ENCODE data around the gene ARIH1. TPM values are rescaled to one million over a fixed set of nuclear protein-coding genes. Genes with fewer than 3 reads are reported as not detected.
"Not testable (repeated sequence)": the region's sequence is repeated elsewhere in the genome, so short reads cannot be mapped to it uniquely, and the experiment has no call there.

ARIH1 gene
- total and polyA plus RNA-seq, 2 of the 8 experiments (the other 6 are each of a cell fraction or from before 2014, with no cell fraction given): 32.7 to 179 TPM

GRCh38 chr15:72648631-72649253 is 174.6 kb downstream of the ARIH1 start:
- H2BK5ac ChIP-seq (ENCODE audit: low read depth, low read length); CTCF ChIA-PET (ENCODE audit: partially characterized antibody); H3K4me1 ChIP-seq (replicated peaks in 1 of 4; ENCODE audit: control insufficient read depth in 3 of 4, insufficient read depth in 4 of 4, low read length in 3 of 4); H3K23me2 ChIP-seq (ENCODE audit: low read depth, low read length); H4K91ac ChIP-seq (replicated peaks; ENCODE audit: insufficient read length, low read length); POLR2A ChIA-PET (ENCODE audit: partially characterized antibody); FAIRE-seq; H3K4ac ChIP-seq (replicated peaks; ENCODE audit: insufficient read length, low read depth, low read length); H2AFZ ChIP-seq (ENCODE audit: low read length); H3K14ac ChIP-seq (ENCODE audit: insufficient read length); H2BK12ac ChIP-seq (ENCODE audit: low read depth, low read length); H3K9me3 ChIP-seq (ENCODE audit: insufficient read depth in 2 of 2, low read depth in 1 of 2, low read length in 1 of 2); H3K27me3 ChIP-seq (replicated peaks in 1 of 4; ENCODE audit: control insufficient read depth in 3 of 4, extremely low read depth in 1 of 4, insufficient read depth in 3 of 4, low read length in 3 of 4); H3K9ac ChIP-seq (replicated peaks in 1 of 4; ENCODE audit: extremely low read depth in 1 of 4, low read depth in 3 of 4, low read length in 3 of 4); H3K23ac ChIP-seq (ENCODE audit: insufficient read length); H4K8ac ChIP-seq (ENCODE audit: extremely low read depth, insufficient read depth, low read length); H3K4me3 ChIP-seq (ENCODE audit: extremely low read depth in 1 of 4, insufficient read depth in 2 of 4, low read depth in 3 of 4, low read length in 4 of 4); H3K36me3 ChIP-seq (ENCODE audit: control insufficient read depth in 2 of 4, insufficient read depth in 4 of 4, low read length in 3 of 4); H4K5ac ChIP-seq (ENCODE audit: insufficient read length, low read depth, low read length); H2AK5ac ChIP-seq (ENCODE audit: low read depth, low read length); H3K79me1 ChIP-seq (ENCODE audit: low read depth, low read length); H2BK15ac ChIP-seq (ENCODE audit: low read length); H3K56ac ChIP-seq (replicated peaks; ENCODE audit: insufficient read length, low read depth, low read length); H3K4me2 ChIP-seq (ENCODE audit: insufficient read depth in 1 of 2, low read depth in 2 of 2, low read length in 2 of 2); H3K27ac ChIP-seq (ENCODE audit: low read depth, low read length); H4K20me1 ChIP-seq (replicated peaks in 1 of 2; ENCODE audit: control insufficient read depth in 1 of 2, insufficient read depth in 2 of 2, low read length in 2 of 2); H2BK20ac ChIP-seq (ENCODE audit: low read length); H3K79me2 ChIP-seq (ENCODE audit: control insufficient read depth in 1 of 2, insufficient read depth in 2 of 2, low read length in 2 of 2); DNase-seq (ENCODE audit: low read depth in 1 of 2, low spot score in 2 of 2); H2BK120ac ChIP-seq (replicated peaks; ENCODE audit: low read depth, low read length); H3K18ac ChIP-seq (ENCODE audit: extremely low read depth, low read length): not testable (repeated sequence)
- 91% methylated on average over 8 of the region's 10 CpGs; no CpG with 5 or more reads in 1 of the 2 experiments for WGBS, 2 experiments (ENCODE audit: extremely low coverage in 1 of 2, insufficient coverage in 1 of 2, insufficient read length in 1 of 2, insufficient replicate concordance in 2 of 2, low coverage in 1 of 2, low lambda C conversion rate in 2 of 2, missing lambda C conversion rate in 1 of 2)

MicroRNA genes within 50 kb of the gene (microRNA counts, 767-probe panel; counts per million panel counts)
- microRNA hsa-miR-630: 879 counts per million, percentile 95 among the panel's probes with 10 or more counts

Other genes starting within 250 kb of the ARIH1 start
- 761 and 780 TPM in 2 replicates for gene PKM, start 243.1 kb upstream of the ARIH1 start, total RNA-seq (2021; fragmentation: NEBNext Ultra II Directional; extraction: Animal tissue kit (Norgen Biotek cat#: 25700))
- 856 and 1,089 TPM in 2 replicates for gene PKM, start 243.1 kb upstream of the ARIH1 start, polyA plus RNA-seq (2011; rRNA removed)
- gene PARP6, start 201.8 kb upstream of the ARIH1 start, total RNA-seq (2021; fragmentation: NEBNext Ultra II Directional; extraction: Animal tissue kit (Norgen Biotek cat#: 25700)): 33.0 and 39.8 TPM in 2 replicates
- gene PARP6, start 201.8 kb upstream of the ARIH1 start, polyA plus RNA-seq (2011; rRNA removed): 44.8 and 45.3 TPM in 2 replicates
- 0.19 TPM in 1 of 2 replicates, not detected in the other for gene CELF6, start 154.2 kb upstream of the ARIH1 start, total RNA-seq (2021; fragmentation: NEBNext Ultra II Directional; extraction: Animal tissue kit (Norgen Biotek cat#: 25700))
- 0.05 and 0.09 TPM in 2 replicates for gene CELF6, start 154.2 kb upstream of the ARIH1 start, polyA plus RNA-seq (2011; rRNA removed)
- gene HEXA, start 98.3 kb upstream of the ARIH1 start, total RNA-seq (2021; fragmentation: NEBNext Ultra II Directional; extraction: Animal tissue kit (Norgen Biotek cat#: 25700)): 47.4 and 52.5 TPM in 2 replicates
- 67.8 and 73.7 TPM in 2 replicates for gene HEXA, start 98.3 kb upstream of the ARIH1 start, polyA plus RNA-seq (2011; rRNA removed)
- gene TMEM202, start 76.0 kb upstream of the ARIH1 start, total RNA-seq (2021; fragmentation: NEBNext Ultra II Directional; extraction: Animal tissue kit (Norgen Biotek cat#: 25700)): not detected in 2 replicates
- gene TMEM202, start 76.0 kb upstream of the ARIH1 start, polyA plus RNA-seq (2011; rRNA removed): not detected in 2 replicates
- not detected in 2 replicates for gene GOLGA6B, start 180.4 kb downstream of the ARIH1 start, total RNA-seq (2021; fragmentation: NEBNext Ultra II Directional; extraction: Animal tissue kit (Norgen Biotek cat#: 25700))
- gene GOLGA6B, start 180.4 kb downstream of the ARIH1 start, polyA plus RNA-seq (2011; rRNA removed): 0.06 and 0.09 TPM in 2 replicates
- gene HIGD2B, start 211.9 kb downstream of the ARIH1 start, total RNA-seq (2021; fragmentation: NEBNext Ultra II Directional; extraction: Animal tissue kit (Norgen Biotek cat#: 25700)): not detected in 2 replicates
- gene HIGD2B, start 211.9 kb downstream of the ARIH1 start, polyA plus RNA-seq (2011; rRNA removed): not detected in 2 replicates
- 24.1 and 24.3 TPM in 2 replicates for gene BBS4, start 211.9 kb downstream of the ARIH1 start, total RNA-seq (2021; fragmentation: NEBNext Ultra II Directional; extraction: Animal tissue kit (Norgen Biotek cat#: 25700))
- 11.5 and 17.4 TPM in 2 replicates for gene BBS4, start 211.9 kb downstream of the ARIH1 start, polyA plus RNA-seq (2011; rRNA removed)